ENCODE data around the gene TEX29. TPM values are rescaled to one million over a fixed set of nuclear protein-coding genes. Genes with fewer than 3 reads are reported as not detected.

Gene TEX29
- total RNA-seq, 1 experiment from 2014 or later = not detected

GRCh38 chr13:111337206-111337605 is 16.8 kb downstream of the TEX29 start:
- peaks cover 15% of the 10 kb centered on the region for H3K27me3 Mint-ChIP-seq (ENCODE audit: insufficient read depth, unreplicated experiment)
- intact Hi-C loops (cut with micrococcal nuclease) = no loop called here
- CTCF ChIA-PET = interaction anchor here (0.6 kb wide), 1 partner anchor 78 kb away, joined by 3 read pairs; no protein-coding TSS in a partner anchor
- H3K36me3 Mint-ChIP-seq (ENCODE audit: insufficient read depth, unreplicated experiment) = no peaks in the 10 kb centered on the region
- H3K4me1 Mint-ChIP-seq (ENCODE audit: insufficient read depth, unreplicated experiment) = peaks cover 6% of the 10 kb centered on the region
- H3K27ac Mint-ChIP-seq (ENCODE audit: low read depth, unreplicated experiment) = no peak overlapping the region
- no peak overlapping the region for H3K4me3 Mint-ChIP-seq (ENCODE audit: unreplicated experiment)
- BruUV-seq (replicated peaks) = no TSS peak
- DNase-seq (ENCODE audit: unreplicated experiment) = peak; percentile 75
- H3K9me3 Mint-ChIP-seq (ENCODE audit: unreplicated experiment) = peaks cover 15% of the 10 kb centered on the region
- no peak for TF ChIP-seq CTCF (IDR thresholded peaks at IDR 0.05; ENCODE audit: unreplicated experiment)
- POLR2A ChIA-PET = no interaction called here

GRCh38 chr13:111337741-111338140 is 17.3 kb downstream of the TEX29 start:
- intact Hi-C loops (cut with micrococcal nuclease) = no loop called here

GRCh38 chr13:111338841-111339240 is 18.4 kb downstream of the TEX29 start:
- H3K27ac Mint-ChIP-seq (ENCODE audit: low read depth, unreplicated experiment) = no peak overlapping the region
- peaks cover 6% of the 10 kb centered on the region for H3K4me1 Mint-ChIP-seq (ENCODE audit: insufficient read depth, unreplicated experiment)
- intact Hi-C loops (cut with micrococcal nuclease) = no loop called here
- no peak overlapping the region for H3K4me3 Mint-ChIP-seq (ENCODE audit: unreplicated experiment)
- no peaks in the 10 kb centered on the region for H3K27me3 Mint-ChIP-seq (ENCODE audit: insufficient read depth, unreplicated experiment)
- ChIA-PET POLR2A (no interaction called here), CTCF (no interaction called here)
- no peak for TF ChIP-seq CTCF (IDR thresholded peaks at IDR 0.05; ENCODE audit: unreplicated experiment)
- BruUV-seq (replicated peaks) = no TSS peak
- peaks cover 6% of the 10 kb centered on the region for H3K36me3 Mint-ChIP-seq (ENCODE audit: insufficient read depth, unreplicated experiment)
- DNase-seq (ENCODE audit: unreplicated experiment) = no peak
- H3K9me3 Mint-ChIP-seq (ENCODE audit: unreplicated experiment) = peaks cover 7% of the 10 kb centered on the region

More at GRCh38 chr13:111337741-111338140, 17.3 kb downstream of the TEX29 start:
- Mint-ChIP-seq H3K9me3 (ENCODE audit: unreplicated experiment) (peaks cover 13% of the 10 kb centered on the region), H3K4me3 (ENCODE audit: unreplicated experiment) (no peak overlapping the region), H3K36me3 (ENCODE audit: insufficient read depth, unreplicated experiment) (no peaks in the 10 kb centered on the region), H3K27ac (ENCODE audit: low read depth, unreplicated experiment) (no peak overlapping the region), H3K4me1 (ENCODE audit: insufficient read depth, unreplicated experiment) (peaks cover 6% of the 10 kb centered on the region), H3K27me3 (ENCODE audit: insufficient read depth, unreplicated experiment) (peaks cover 10% of the 10 kb centered on the region)
- CTCF ChIA-PET = no interaction called here
- no peak for DNase-seq (ENCODE audit: unreplicated experiment)
- TF ChIP-seq CTCF (IDR thresholded peaks at IDR 0.05; ENCODE audit: unreplicated experiment) = no peak
- no TSS peak for BruUV-seq (replicated peaks)
- POLR2A ChIA-PET = no interaction called here

GRCh38 chr13:111339366-111340143 is 19.1 kb downstream of the TEX29 start:
- H3K27me3 Mint-ChIP-seq (ENCODE audit: insufficient read depth, unreplicated experiment) = no peaks in the 10 kb centered on the region
- POLR2A ChIA-PET = no interaction called here
- H3K9me3 Mint-ChIP-seq (ENCODE audit: unreplicated experiment) = peaks cover 7% of the 10 kb centered on the region
- no peak overlapping the region for H3K27ac Mint-ChIP-seq (ENCODE audit: low read depth, unreplicated experiment)
- intact Hi-C loops (cut with micrococcal nuclease) = no loop called here
- peaks cover 6% of the 10 kb centered on the region for H3K36me3 Mint-ChIP-seq (ENCODE audit: insufficient read depth, unreplicated experiment)
- H3K4me1 Mint-ChIP-seq (ENCODE audit: insufficient read depth, unreplicated experiment) = peaks cover 6% of the 10 kb centered on the region
- BruUV-seq (replicated peaks) = no TSS peak
- no peak for DNase-seq (ENCODE audit: unreplicated experiment)
- no peak for TF ChIP-seq CTCF (IDR thresholded peaks at IDR 0.05; ENCODE audit: unreplicated experiment)
- CTCF ChIA-PET = interaction anchor here (0.6 kb wide), 1 partner anchor 110 kb away, joined by 3 read pairs; no protein-coding TSS in a partner anchor
- no peak overlapping the region for H3K4me3 Mint-ChIP-seq (ENCODE audit: unreplicated experiment)

Measured in MCF 10A (cell line).